ENCODE results near the gene ANKRD31. TPM values are rescaled to one million over a fixed set of nuclear protein-coding genes. Genes with fewer than 3 reads are reported as not detected.

ANKRD31 gene, protein sequence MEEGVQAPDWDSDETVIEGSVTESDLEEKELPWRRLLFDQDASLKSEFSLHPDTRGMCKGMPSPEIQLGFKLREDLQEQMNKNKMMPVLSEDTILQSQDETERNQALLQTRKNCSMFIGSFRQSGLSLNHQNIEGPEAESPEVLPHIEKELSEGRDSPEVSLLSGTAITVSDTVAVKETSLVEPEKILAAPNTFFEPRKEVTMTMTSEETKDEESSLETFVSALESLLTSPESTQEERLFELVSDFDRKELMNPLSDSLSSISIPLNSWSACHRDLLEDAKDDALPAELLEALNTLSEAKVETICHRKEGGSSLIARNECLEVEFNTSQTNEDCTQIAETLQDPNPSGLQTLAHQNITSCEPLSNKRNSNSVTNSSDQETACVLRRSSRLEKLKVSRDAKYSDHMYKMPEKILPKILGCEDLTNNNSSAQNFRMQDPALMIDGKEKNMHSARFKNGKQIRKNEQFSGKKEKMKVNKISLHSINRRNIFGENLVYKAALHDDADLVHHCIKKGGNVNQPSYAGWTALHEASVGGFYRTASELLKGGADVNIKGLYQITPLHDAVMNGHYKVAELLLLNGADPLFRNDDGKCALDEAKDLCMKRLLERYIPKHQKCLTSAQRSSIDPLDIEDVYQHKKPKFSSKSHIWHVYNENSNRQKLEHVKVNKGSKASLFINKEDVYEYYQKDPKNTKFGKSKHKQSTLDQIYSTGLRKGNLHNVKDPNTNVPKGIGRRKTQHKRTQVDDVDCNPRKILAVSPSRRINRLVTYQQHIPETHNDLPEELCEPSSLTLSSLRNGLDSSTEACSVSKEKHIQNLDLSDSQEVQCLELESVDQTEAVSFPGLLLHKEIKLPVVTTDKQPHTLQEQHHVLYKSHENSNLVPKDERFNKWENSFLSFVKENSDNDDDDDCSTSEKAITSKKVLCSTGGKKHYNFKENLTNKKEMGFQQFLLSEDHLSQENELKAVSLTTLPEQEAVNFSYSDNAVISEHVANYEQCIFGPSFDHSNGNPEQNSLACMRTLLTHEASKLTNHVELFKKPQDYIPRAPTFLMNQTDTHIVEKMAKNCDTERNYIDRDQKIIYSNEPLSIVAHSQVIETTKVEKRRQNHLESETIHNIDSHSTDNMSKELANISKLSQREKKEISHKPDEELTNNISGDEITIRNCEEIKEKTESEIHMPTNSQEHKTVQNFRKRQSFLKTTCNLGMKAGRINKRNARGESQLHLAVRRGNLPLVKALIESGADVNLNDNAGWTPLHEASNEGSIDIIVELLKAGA (N-terminal part only)
- 0.04 TPM for polyA plus RNA-seq (2012; ENCODE audit: low read depth, missing spikeins)

- TF ChIP-seq TAF1 (IDR thresholded peaks at IDR 0.05; ENCODE audit: low read depth, low read length) (0 out of 2 replicates have a peak, but pooled peaks have one; percentile 38), PAX5 (IDR thresholded peaks at IDR 0.05; ENCODE audit: insufficient read depth, low read length, severe bottlenecking) (no peak), SPI1 (IDR thresholded peaks at IDR 0.05; ENCODE audit: low read depth, low read length) (no peak), POU2F2 (IDR thresholded peaks at IDR 0.05; ENCODE audit: low read depth, low read length) (no peak), POLR2AphosphoS5 (IDR thresholded peaks at IDR 0.05; ENCODE audit: low read depth, low read length) (no peak), POLR2A (IDR thresholded peaks at IDR 0.05; ENCODE audit: low read depth, low read length) (no peak)
- DNase-seq (ENCODE audit: insufficient read length, low spot score) (peak; percentile 91), FAIRE-seq (peak; percentile 96)
These were observed at the start of gene ANKRD31 for GRCh38 chr5:75236322-75237316. ANKRD31 (minus strand) TSS chr5:75236878; CDS start chr5:75236686, 192 bp downstream.

- no peak for DNase-seq (ENCODE audit: insufficient read length, low spot score)
These were observed 49.6 kb upstream of the ANKRD31 start for GRCh38 chr5:75286211-75286773.

DNA sequence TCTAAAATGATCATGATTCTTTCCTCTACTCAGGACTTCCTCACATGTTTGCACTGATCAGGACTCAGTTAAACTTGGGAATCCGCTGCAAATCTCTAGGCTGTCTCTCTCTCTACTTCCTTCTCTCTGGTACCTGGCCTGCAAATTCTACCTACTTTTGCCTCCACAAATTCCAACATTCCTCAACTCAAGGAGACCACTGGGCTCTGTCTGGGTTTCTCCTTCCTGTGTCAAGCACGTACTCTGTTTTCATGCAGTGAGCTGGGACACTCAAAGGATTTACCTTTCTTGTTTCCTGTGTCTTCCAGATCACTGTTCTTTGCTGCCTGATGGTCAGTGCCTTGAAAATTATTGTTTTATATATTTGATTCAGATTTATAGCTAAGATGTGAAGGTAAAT, 45.9 kb upstream of the ANKRD31 start:
- DNase-seq (ENCODE audit: insufficient read length, low spot score) (no peak), FAIRE-seq (no peak)
- TF ChIP-seq POLR2A (IDR thresholded peaks at IDR 0.05; ENCODE audit: low read depth, low read length) (no peak), POU2F2 (IDR thresholded peaks at IDR 0.05; ENCODE audit: low read depth, low read length) (no peak), TAF1 (IDR thresholded peaks at IDR 0.05; ENCODE audit: low read depth, low read length) (no peak), POLR2AphosphoS5 (IDR thresholded peaks at IDR 0.05; ENCODE audit: low read depth, low read length) (no peak), PAX5 (IDR thresholded peaks at IDR 0.05; ENCODE audit: insufficient read depth, low read length, severe bottlenecking) (no peak), SPI1 (IDR thresholded peaks at IDR 0.05; ENCODE audit: low read depth, low read length) (no peak)

More at GRCh38 chr5:75286211-75286773, 49.6 kb upstream of the ANKRD31 start:
- TF ChIP-seq POLR2A (IDR thresholded peaks at IDR 0.05; ENCODE audit: low read depth, low read length) (no peak), SPI1 (IDR thresholded peaks at IDR 0.05; ENCODE audit: low read depth, low read length) (no peak), POLR2AphosphoS5 (IDR thresholded peaks at IDR 0.05; ENCODE audit: low read depth, low read length) (no peak), PAX5 (IDR thresholded peaks at IDR 0.05; ENCODE audit: insufficient read depth, low read length, severe bottlenecking) (no peak), TAF1 (IDR thresholded peaks at IDR 0.05; ENCODE audit: low read depth, low read length) (no peak), POU2F2 (IDR thresholded peaks at IDR 0.05; ENCODE audit: low read depth, low read length) (no peak)
- FAIRE-seq = no peak

- no peak for FAIRE-seq
- DNase-seq (ENCODE audit: insufficient read length, low spot score) = no peak
- TF ChIP-seq POLR2AphosphoS5 (IDR thresholded peaks at IDR 0.05; ENCODE audit: low read depth, low read length) = no peak
- no peak for TF ChIP-seq SPI1 (IDR thresholded peaks at IDR 0.05; ENCODE audit: low read depth, low read length)
- no peak for TF ChIP-seq TAF1 (IDR thresholded peaks at IDR 0.05; ENCODE audit: low read depth, low read length)
These were observed 45.2 kb upstream of the ANKRD31 start for GRCh38 chr5:75281716-75282465.

GRCh38 chr5:75279321-75279720, 42.6 kb upstream of the ANKRD31 start:
- TF ChIP-seq SPI1 (IDR thresholded peaks at IDR 0.05; ENCODE audit: low read depth, low read length) (no peak), POLR2AphosphoS5 (IDR thresholded peaks at IDR 0.05; ENCODE audit: low read depth, low read length) (no peak)
- FAIRE-seq = no peak
- DNase-seq (ENCODE audit: insufficient read length, low spot score) = no peak

DNA sequence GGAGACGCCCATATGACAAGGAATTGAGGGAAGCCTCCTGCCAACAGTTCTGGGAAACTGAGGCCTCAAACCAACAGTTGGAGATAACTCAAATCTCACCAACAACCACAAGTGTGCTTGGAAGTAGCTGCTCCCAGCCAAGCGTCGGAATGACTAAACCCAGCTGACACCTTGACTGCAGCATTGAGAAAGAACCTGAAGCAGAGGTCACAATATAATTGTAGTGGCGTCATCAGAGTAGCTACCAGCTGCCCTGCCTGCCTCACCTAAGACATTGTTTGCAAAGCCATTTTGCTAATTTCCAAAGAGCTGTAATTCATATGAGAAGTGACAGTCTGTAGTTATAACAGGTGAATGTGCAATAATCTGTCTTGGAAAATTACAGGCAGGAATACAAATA, 40.8 kb upstream of the ANKRD31 start:
- FAIRE-seq = no peak

DNA sequence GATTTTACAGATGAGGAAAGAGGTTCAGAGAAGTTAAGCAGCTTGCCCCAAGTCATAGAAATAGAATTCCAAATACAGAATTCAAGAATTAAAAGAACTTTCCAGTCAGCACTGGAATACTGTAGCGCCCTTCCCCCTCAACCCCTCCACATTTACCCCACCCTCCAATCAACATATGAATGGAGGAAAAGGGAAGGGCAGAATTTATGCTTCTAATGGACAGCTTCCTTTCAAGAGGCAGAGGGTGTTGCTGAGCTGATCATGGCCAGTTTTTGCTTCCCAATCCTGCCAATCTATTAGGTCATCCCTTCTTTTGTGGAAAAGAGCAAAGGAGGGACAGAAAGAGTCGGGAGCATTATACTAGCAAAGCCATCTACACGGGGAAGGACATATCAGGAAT, 39.1 kb upstream of the ANKRD31 start:
- DNase-seq (ENCODE audit: insufficient read length, low spot score) = no peak
- TF ChIP-seq TAF1 (IDR thresholded peaks at IDR 0.05; ENCODE audit: low read depth, low read length) (no peak), POU2F2 (IDR thresholded peaks at IDR 0.05; ENCODE audit: low read depth, low read length) (no peak), PAX5 (IDR thresholded peaks at IDR 0.05; ENCODE audit: insufficient read depth, low read length, severe bottlenecking) (no peak), SPI1 (IDR thresholded peaks at IDR 0.05; ENCODE audit: low read depth, low read length) (no peak), POLR2A (IDR thresholded peaks at IDR 0.05; ENCODE audit: low read depth, low read length) (no peak), POLR2AphosphoS5 (IDR thresholded peaks at IDR 0.05; ENCODE audit: low read depth, low read length) (no peak)
- no peak for FAIRE-seq

More for the DNA sequence above, 40.8 kb upstream of the ANKRD31 start:
- TF ChIP-seq POLR2A (IDR thresholded peaks at IDR 0.05; ENCODE audit: low read depth, low read length) (no peak), TAF1 (IDR thresholded peaks at IDR 0.05; ENCODE audit: low read depth, low read length) (no peak), PAX5 (IDR thresholded peaks at IDR 0.05; ENCODE audit: insufficient read depth, low read length, severe bottlenecking) (no peak), SPI1 (IDR thresholded peaks at IDR 0.05; ENCODE audit: low read depth, low read length) (no peak), POLR2AphosphoS5 (IDR thresholded peaks at IDR 0.05; ENCODE audit: low read depth, low read length) (no peak), POU2F2 (IDR thresholded peaks at IDR 0.05; ENCODE audit: low read depth, low read length) (no peak)
- DNase-seq (ENCODE audit: insufficient read length, low spot score) = no peak

All from GM12891 (cell line).